Measurements from ENCODE around the gene FXYD5.

The FXYD5 gene

GRCh38 chr19:35112995-35113688 lies 41.4 kb upstream of the FXYD5 start:
- Histone ChIP-seq H3K36me3 (ENCODE audit: control insufficient read depth, low read length) (no peaks in the 10 kb centered on the region), H3K4me3 (ENCODE audit: low read length) (no peak overlapping the region), H3F3A (ENCODE audit: control insufficient read depth, insufficient read depth) (no peaks in the 10 kb centered on the region), H3K9me2 (replicated peaks; ENCODE audit: control insufficient read depth, low read length) (no peaks in the 10 kb centered on the region), H3K9me3 (ENCODE audit: control insufficient read depth, insufficient read depth, low read length) (no peaks in the 10 kb centered on the region), H3K4me2 (ENCODE audit: low read length) (no peak overlapping the region), H4K20me1 (ENCODE audit: control insufficient read depth, insufficient read depth, low read depth, low read length) (no peaks in the 10 kb centered on the region), H3K4me1 (ENCODE audit: control insufficient read depth, low read length) (peaks cover 5% of the 10 kb centered on the region), H3K27me3 (ENCODE audit: control insufficient read depth, low read length) (no peaks in the 10 kb centered on the region; the same call in 1 of the 2 replicates), H3K79me2 (ENCODE audit: control insufficient read depth, low read length) (no peaks in the 10 kb centered on the region), H3K27ac (ENCODE audit: low read depth, low read length) (no peak overlapping the region)
- no peak for TF ChIP-seq CTCF (IDR thresholded peaks at IDR 0.05; ENCODE audit: low read depth, low read length, poor library complexity, severe bottlenecking)
- TF ChIP-seq EZH2phosphoT487 (IDR thresholded peaks at IDR 0.05; ENCODE audit: borderline replicate concordance, low read length): no peak

DNA sequence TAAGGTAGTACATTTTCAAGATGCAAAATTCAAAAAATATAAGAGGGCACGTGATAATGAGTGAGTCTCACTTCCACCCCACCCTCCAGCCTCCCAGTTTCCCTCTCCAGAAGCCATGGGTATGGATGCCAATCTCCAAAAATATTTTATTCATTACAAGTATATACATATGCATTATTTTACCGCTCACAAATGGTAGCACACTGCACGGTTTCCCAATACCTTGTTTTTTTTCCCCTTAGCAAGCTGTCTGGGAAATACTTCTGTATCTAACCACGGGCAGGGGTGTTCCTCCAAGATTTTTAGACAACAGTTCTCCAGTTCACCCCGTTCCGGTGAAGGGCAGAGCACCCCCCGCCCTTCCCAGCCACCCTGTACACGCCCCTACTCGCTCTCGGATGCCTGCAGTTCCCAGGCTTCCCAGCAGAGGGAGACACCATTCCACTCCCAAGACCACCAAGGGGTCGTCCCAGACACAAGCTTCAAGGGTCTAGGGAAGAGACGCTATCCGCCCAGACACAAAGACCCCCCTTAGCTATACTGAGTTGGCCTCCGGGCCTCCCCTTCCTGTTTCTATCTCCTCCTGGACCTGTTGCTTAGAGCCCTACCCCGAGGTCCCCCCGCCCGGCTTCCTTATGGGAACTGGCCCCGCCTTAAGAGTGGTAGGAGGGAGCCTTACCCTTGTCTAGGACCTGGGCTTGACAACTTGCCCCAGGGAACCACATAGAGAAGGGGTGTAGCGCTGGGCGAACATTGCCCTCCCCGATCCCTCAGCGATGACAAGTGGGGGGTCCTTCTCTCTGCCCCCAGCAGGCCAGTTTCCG lies 40.0 kb upstream of the FXYD5 start:
- H3K4me1 ChIP-seq (ENCODE audit: control insufficient read depth, low read length): peaks cover 5% of the 10 kb centered on the region
- TF ChIP-seq EZH2phosphoT487 (IDR thresholded peaks at IDR 0.05; ENCODE audit: borderline replicate concordance, low read length) (no peak), CTCF (IDR thresholded peaks at IDR 0.05; ENCODE audit: low read depth, low read length, poor library complexity, severe bottlenecking) (peak; percentile 98)
- H3K4me3 ChIP-seq (ENCODE audit: low read length): peak overlapping the region; percentile 32; the same call in 1 of the 2 replicates
- H3K36me3 ChIP-seq (ENCODE audit: control insufficient read depth, low read length): no peaks in the 10 kb centered on the region
- H3K27ac ChIP-seq (ENCODE audit: low read depth, low read length): no peak overlapping the region
- H4K20me1 ChIP-seq (ENCODE audit: control insufficient read depth, insufficient read depth, low read depth, low read length): no peaks in the 10 kb centered on the region
- no peaks in the 10 kb centered on the region for H3K9me2 ChIP-seq (replicated peaks; ENCODE audit: control insufficient read depth, low read length)
- H3K4me2 ChIP-seq (ENCODE audit: low read length): peak overlapping the region; percentile 56
- H3K27me3 ChIP-seq (ENCODE audit: control insufficient read depth, low read length): no peaks in the 10 kb centered on the region; the same call in 1 of the 2 replicates
- H3K79me2 ChIP-seq (ENCODE audit: control insufficient read depth, low read length): no peaks in the 10 kb centered on the region
- H3F3A ChIP-seq (ENCODE audit: control insufficient read depth, insufficient read depth): no peaks in the 10 kb centered on the region
- H3K9me3 ChIP-seq (ENCODE audit: control insufficient read depth, insufficient read depth, low read length): no peaks in the 10 kb centered on the region

DNA sequence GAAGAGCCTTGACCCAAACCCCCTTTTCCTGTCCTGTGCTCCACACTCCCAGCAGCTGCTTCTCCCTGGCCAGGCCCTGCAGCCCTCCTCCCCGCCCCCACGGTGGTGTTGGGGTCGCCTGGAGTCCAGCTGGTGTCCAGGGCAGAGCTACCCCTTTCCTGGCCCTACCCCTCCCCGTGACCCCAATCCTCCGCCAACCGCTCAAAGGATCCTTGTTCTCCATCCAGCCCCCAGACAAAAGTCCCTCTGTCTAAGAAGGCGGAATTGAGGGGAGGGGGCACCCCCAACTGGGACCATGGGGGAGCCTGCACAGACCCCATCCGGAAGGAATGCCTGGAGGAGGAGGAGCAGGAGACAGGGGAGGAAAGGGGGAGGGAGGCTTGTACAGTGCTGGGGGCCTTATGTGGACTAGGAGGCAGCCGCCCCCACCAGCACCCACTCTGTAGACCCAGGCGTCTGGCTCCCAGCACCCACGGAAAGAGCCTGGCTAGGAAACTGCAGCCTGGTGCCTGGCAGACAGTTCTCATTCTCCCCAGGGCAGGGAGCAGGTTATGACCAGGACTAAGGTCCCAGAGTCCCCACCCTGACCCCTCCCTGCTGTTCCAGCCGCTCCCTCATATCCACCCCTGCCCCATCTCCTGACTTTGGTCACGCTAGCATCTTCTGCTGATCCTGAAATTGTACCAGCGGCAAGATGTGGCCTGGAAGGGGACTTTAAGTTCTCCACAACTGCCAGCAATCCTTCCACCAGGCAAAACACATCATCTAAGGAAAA lies 39.2 kb upstream of the FXYD5 start, which contains the start of gene FXYD3:
FXYD3 (plus strand) TSS at position 647 of the 775 bp plus-strand sequence. CDS start 3,554 bp downstream, outside the sequence.
- H3F3A ChIP-seq (ENCODE audit: control insufficient read depth, insufficient read depth): no peaks in the 10 kb centered on the region
- no peaks in the 10 kb centered on the region for H3K36me3 ChIP-seq (ENCODE audit: control insufficient read depth, low read length)
- H3K79me2 ChIP-seq (ENCODE audit: control insufficient read depth, low read length): no peaks in the 10 kb centered on the region
- H3K9me3 ChIP-seq (ENCODE audit: control insufficient read depth, insufficient read depth, low read length): no peaks in the 10 kb centered on the region
- no peak within 1 kb of the TSS for H3K27ac ChIP-seq (ENCODE audit: low read depth, low read length)
- no peaks in the 10 kb centered on the region for H3K9me2 ChIP-seq (replicated peaks; ENCODE audit: control insufficient read depth, low read length)
- H3K4me2 ChIP-seq (ENCODE audit: low read length): peak within 1 kb of the TSS; percentile 56
- no peak for TF ChIP-seq EZH2phosphoT487 (IDR thresholded peaks at IDR 0.05; ENCODE audit: borderline replicate concordance, low read length)
- TF ChIP-seq CTCF (IDR thresholded peaks at IDR 0.05; ENCODE audit: low read depth, low read length, poor library complexity, severe bottlenecking): no peak
- H3K27me3 ChIP-seq (ENCODE audit: control insufficient read depth, low read length): no peaks in the 10 kb centered on the region; the same call in 1 of the 2 replicates
- no peaks in the 10 kb centered on the region for H4K20me1 ChIP-seq (ENCODE audit: control insufficient read depth, insufficient read depth, low read depth, low read length)
- peak within 1 kb of the TSS; percentile 32; the same call in 1 of the 2 replicates for H3K4me3 ChIP-seq (ENCODE audit: low read length)
- peaks cover 5% of the 10 kb centered on the region for H3K4me1 ChIP-seq (ENCODE audit: control insufficient read depth, low read length)
